IMR-90 (cell line): ENCODE data around the gene FUBP1. TPM values are rescaled to one million over a fixed set of nuclear protein-coding genes. Genes with fewer than 3 reads are reported as not detected.

Experiments used
- ATAC-seq: fragments of 200-7000 bp; cut with Tn5 transposase; 2 replicates; pipeline ENCODE4 v1.9.1; 2020; ENCODE audit warnings: low read depth, mild to moderate bottlenecking, moderate library complexity
- BruUV-seq: library from RNA; stranded (reverse); fragments of 400-500 nt; replicated peaks from 2 replicates; lab custom pipeline; 2021; lab: Mats Ljungman, UMichigan
- CTCF ChIA-PET: fragments of 300-600 bp; formaldehyde crosslinking; extraction: SDS; loops from one replicate; lab custom pipeline; 2021; ENCODE audit warnings: antibody characterized with exemption; lab: Yijun Ruan, JAX
- POLR2A ChIA-PET: fragments of 300-600 bp; sonication (Branson Sonifier 250); formaldehyde crosslinking; loops from one replicate; lab custom pipeline; 2022; ENCODE audit warnings: antibody characterized with exemption; ENCODE audit not compliant: unreplicated experiment; lab: Charles Lee
- DNase-seq: peaks from one replicate; pipeline ENCODE4 v3.0.0; 2013
- H2AFZ ChIP-seq: replicated peaks from 2 replicates; pipeline ENCODE3; 2013; ENCODE audit warnings: low read length, mild to moderate bottlenecking; ENCODE audit not compliant: poor library complexity
- H2AK5ac ChIP-seq: 2 replicates; pipeline ENCODE4 v1.6.1; 2013; ENCODE audit warnings: low read depth, low read length, inconsistent platforms
- H2AK9ac ChIP-seq: replicated peaks from 2 replicates; pipeline ENCODE3; 2013; ENCODE audit warnings: mild to moderate bottlenecking, low read depth, low read length, moderate library complexity; ENCODE audit not compliant: poor library complexity
- H2BK120ac ChIP-seq: 2 replicates; pipeline ENCODE4 v1.6.1; 2013; ENCODE audit warnings: low read depth, low read length, inconsistent platforms
- H2BK15ac ChIP-seq: 3 replicates; pipeline ENCODE4 v1.6.1; 2013; ENCODE audit warnings: low read depth, low read length, inconsistent platforms
- H2BK20ac ChIP-seq: 2 replicates; pipeline ENCODE4 v1.6.1; 2013; ENCODE audit warnings: low read depth, mild to moderate bottlenecking, inconsistent platforms, low read length, moderate library complexity
- H2BK5ac ChIP-seq: 2 replicates; pipeline ENCODE4 v1.6.1; 2013; ENCODE audit warnings: mild to moderate bottlenecking, low read depth, low read length, inconsistent platforms; ENCODE audit not compliant: poor library complexity, severe bottlenecking
- H3K14ac ChIP-seq: replicated peaks from 2 replicates; pipeline ENCODE4 v1.6.1; 2013; ENCODE audit warnings: low read depth, low read length, inconsistent platforms
- H3K18ac ChIP-seq: 2 replicates; pipeline ENCODE4 v1.6.1; 2013; ENCODE audit warnings: low read depth, low read length, control low read depth
- H3K23ac ChIP-seq: 2 replicates; pipeline ENCODE4 v1.6.1; 2013; ENCODE audit warnings: low read depth, low read length, inconsistent platforms
- H3K27ac ChIP-seq: 2 replicates; pipeline ENCODE4 v1.5.1; 2013; ENCODE audit warnings: mild to moderate bottlenecking, control low read depth, low read length; ENCODE audit not compliant: insufficient read depth
- H3K27me3 ChIP-seq: 2 replicates; pipeline ENCODE4 v1.6.1; 2013; ENCODE audit warnings: low read length; ENCODE audit not compliant: control insufficient read depth, insufficient read depth
- H3K36me3 ChIP-seq: 2 replicates; pipeline ENCODE4 v1.6.1; 2013; ENCODE audit warnings: low read length, mixed read lengths; ENCODE audit not compliant: control insufficient read depth, insufficient read depth
- H3K4ac ChIP-seq: 2 replicates; pipeline ENCODE4 v1.6.1; 2013; ENCODE audit warnings: low read depth, low read length, inconsistent platforms
- H3K4me1 ChIP-seq: 2 replicates; pipeline ENCODE4 v1.6.1; 2013; ENCODE audit warnings: low read length, mixed read lengths; ENCODE audit not compliant: control insufficient read depth, insufficient read depth
- H3K4me2 ChIP-seq: 2 replicates; pipeline ENCODE4 v1.6.1; 2013; ENCODE audit warnings: low read depth, mild to moderate bottlenecking, control low read depth, low read length, moderate library complexity
- H3K4me3 ChIP-seq: 2 replicates; pipeline ENCODE4 v1.5.1; 2013; ENCODE audit warnings: low read depth, mild to moderate bottlenecking, control low read depth, low read length, moderate library complexity; ENCODE audit not compliant: insufficient read depth
- H3K56ac ChIP-seq: 2 replicates; pipeline ENCODE4 v1.6.1; 2013; ENCODE audit warnings: low read length, inconsistent platforms; ENCODE audit not compliant: insufficient read depth; ENCODE audit errors: extremely low read depth
- H3K79me1 ChIP-seq, 2 experiments: 2 replicates each; pipeline ENCODE4 v1.6.1; 2013; ENCODE audit warnings: low read length in 2 of 2, inconsistent platforms in 1 of 2, low read depth in 1 of 2
- H3K9ac ChIP-seq: 2 replicates; pipeline ENCODE4 v1.6.1; 2013; ENCODE audit warnings: low read depth, low read length, control low read depth
- H3K9me1 ChIP-seq: 2 replicates; pipeline ENCODE4 v1.6.1; 2013; ENCODE audit warnings: low read length, inconsistent platforms; ENCODE audit not compliant: insufficient read depth
- H3K9me3 ChIP-seq: 2 replicates; pipeline ENCODE4 v1.6.1; 2013; ENCODE audit warnings: low read length; ENCODE audit not compliant: control insufficient read depth, insufficient read depth
- H4K20me1 ChIP-seq: 2 replicates; pipeline ENCODE4 v1.6.1; 2013; ENCODE audit warnings: low read length, inconsistent platforms; ENCODE audit not compliant: insufficient read depth
- H4K5ac ChIP-seq: 2 replicates; pipeline ENCODE4 v1.6.1; 2013; ENCODE audit warnings: mild to moderate bottlenecking, low read depth, low read length, control low read depth
- H4K8ac ChIP-seq, 2 experiments: 2 replicates each; pipeline ENCODE4 v1.6.1; 2013; ENCODE audit warnings: low read depth in 2 of 2, low read length in 2 of 2, control low read depth in 1 of 2, inconsistent platforms in 1 of 2
- H4K91ac ChIP-seq: 2 replicates; pipeline ENCODE4 v1.6.1; 2013; ENCODE audit warnings: low read depth, low read length, inconsistent platforms; ENCODE audit not compliant: insufficient read depth
- BHLHE40 ChIP-seq: fragments of 150-350 bp; IDR thresholded peaks from 2 replicates; pipeline ENCODE4 v1.6.1; 2016; ENCODE audit warnings: mild to moderate bottlenecking, low read depth, low read length
- CEBPB ChIP-seq: IDR thresholded peaks from 2 replicates; pipeline ENCODE4 v1.6.1; 2012; ENCODE audit warnings: low read depth, low read length, improper control_type of control experiment
- CHD1 ChIP-seq: IDR thresholded peaks from 2 replicates; pipeline ENCODE4 v1.6.1; 2012; ENCODE audit warnings: low read depth, low read length, improper control_type of control experiment
- CTCF ChIP-seq: conservative IDR thresholded peaks from 2 replicates; pipeline ENCODE4 v1.5.1; 2012; ENCODE audit warnings: mild to moderate bottlenecking, low read depth, low read length, improper control_type of control experiment
- ELK1 ChIP-seq: fragments of 150-350 bp; IDR thresholded peaks from 2 replicates; pipeline ENCODE4 v1.6.1; 2016; ENCODE audit warnings: low read depth, mild to moderate bottlenecking, low read length, moderate library complexity, borderline replicate concordance
- POLR2A ChIP-seq: IDR thresholded peaks from 2 replicates; pipeline ENCODE4 v1.6.1; 2012; ENCODE audit warnings: mild to moderate bottlenecking, low read depth, low read length
- RAD21 ChIP-seq: IDR thresholded peaks from 2 replicates; pipeline ENCODE4 v1.6.1; 2012; ENCODE audit warnings: low read length, improper control_type of control experiment
- RCOR1 ChIP-seq: IDR thresholded peaks from 2 replicates; pipeline ENCODE4 v1.6.1; 2012; ENCODE audit warnings: mild to moderate bottlenecking, low read length, improper control_type of control experiment; ENCODE audit not compliant: insufficient replicate concordance
- RFX5 ChIP-seq: IDR thresholded peaks from 2 replicates; pipeline ENCODE4 v1.8.0; 2012; ENCODE audit warnings: low read depth, mild to moderate bottlenecking, low read length, moderate library complexity
- USF2 ChIP-seq: fragments of 150-350 bp; IDR thresholded peaks from 2 replicates; pipeline ENCODE4 v1.6.1; 2017; ENCODE audit warnings: mild to moderate bottlenecking, antibody characterized with exemption, low read length, low read depth
- WGBS, 2 experiments: methylation state at CpG; one replicate each; pipeline versions ENCODE4 v1.1.5 to v1.1.7; 2013; ENCODE audit warnings: missing lambda C conversion rate in 2 of 2; ENCODE audit not compliant: insufficient read length in 1 of 2; ENCODE audit errors: extremely low coverage in 2 of 2; 5-methylcytosine and 5-hydroxymethylcytosine counted together
- dilution Hi-C: fragments of 300-500 bp; cut with HindIII; formaldehyde crosslinking; loops from one replicate; pipeline ENCODE4 v1.14.3; 2018; ENCODE audit warnings: low sequenced_read_pairs; ENCODE audit not compliant: unreplicated experiment
- in situ Hi-C: fragments of 300-500 bp; cut with MboI; formaldehyde crosslinking; loops from 3 replicates; pipeline ENCODE4 v1.14.3; 2019; ENCODE audit warnings: low sequenced_read_pairs, inconsistent platforms, mixed read lengths
- intact Hi-C: fragments of 100-400 bp; cut with micrococcal nuclease; formaldehyde crosslinking; loops from 2 replicates; pipeline ENCODE4 v1.10.0; 2022
- polyA plus RNA-seq, 3 experiments: library from polyadenylated mRNA; depleted of rRNA; stranded (reverse); fragments of >200 nt; gene quantifications; 2 replicates each; pipeline ENCODE4 v1.2.3, GENCODE V29; 2012; ENCODE audit warnings: low replicate concordance in 1 of 3
- total RNA-seq: library from RNA; depleted of rRNA; stranded (reverse); fragments of >200 nt; gene quantifications from 2 replicates; pipeline ENCODE4 v1.2.3, GENCODE V29; 2012

Gene FUBP1
- total and polyA plus RNA-seq, 2 of the 4 experiments (the other 2 are of a cell fraction): 94.7 to 129 TPM

- no peaks in the 10 kb centered on the region for H3K9me3 ChIP-seq
- no peak overlapping the region for H3K4me2 ChIP-seq
- ATAC-seq: no peak
- peaks cover 2% of the 10 kb centered on the region for H3K4me1 ChIP-seq
- H2BK5ac ChIP-seq: peak overlapping the region; percentile 30
- POLR2A ChIA-PET: no interaction called here
- no peaks in the 10 kb centered on the region for H3K27me3 ChIP-seq
- H3K18ac ChIP-seq: no peak overlapping the region
- TF ChIP-seq RAD21 (no peak), RFX5 (no peak), CTCF (no peak), ELK1 (no peak), CEBPB (no peak), CHD1 (no peak), POLR2A (no peak), USF2 (no peak), RCOR1 (no peak), BHLHE40 (no peak)
- CTCF ChIA-PET: no interaction called here
- WGBS, 2 experiments: no CpG with 5 or more reads among the region's 2 CpGs
- no peak overlapping the region for H3K14ac ChIP-seq
- BruUV-seq: no TSS peak
- peaks cover 12% of the 10 kb centered on the region for H3K9me1 ChIP-seq
- in situ Hi-C loops (no loop called here), intact Hi-C loops (loop anchor here (10.0 kb wide), 1 partner anchor 761 kb away; no protein-coding TSS in a partner anchor), dilution Hi-C loops (no loop called here)
- H4K5ac ChIP-seq: no peak overlapping the region
- H3K56ac ChIP-seq: no peak overlapping the region
- H3K27ac ChIP-seq: no peak overlapping the region
- no peak overlapping the region for H2BK15ac ChIP-seq
- H3K9ac ChIP-seq: no peak overlapping the region
- H2BK20ac ChIP-seq: no peak overlapping the region
- DNase-seq: no peak
- H3K36me3 ChIP-seq: peaks cover 20% of the 10 kb centered on the region
- no peak overlapping the region for H4K91ac ChIP-seq
- H3K4me3 ChIP-seq: no peak overlapping the region
- no peak overlapping the region for H2AK9ac ChIP-seq
- H3K23ac ChIP-seq: no peak overlapping the region
- no peak overlapping the region for H3K4ac ChIP-seq
- no peak overlapping the region for H2AK5ac ChIP-seq
- no peak overlapping the region for H4K8ac ChIP-seq
- no peak overlapping the region for H2AFZ ChIP-seq
- H2BK120ac ChIP-seq: no peak overlapping the region
- peaks cover 57% of the 10 kb centered on the region for H4K20me1 ChIP-seq
- H3K79me1 ChIP-seq: peaks cover 17 to 50% of the 10 kb centered on the region in 2 experiments
Observed at GRCh38 chr1:77906019-77906545, 72.8 kb downstream of the FUBP1 start.
